C1 segment of cervical spinal cord (tissue), 14 donors: ENCODE data around the gene BATF2.
"Not testable (repeated sequence)": the region's sequence is repeated elsewhere in the genome, so short reads cannot be mapped to it uniquely, and the experiment has no call there.

ENCODE experiments used
- DNase-seq, 14 donors: peaks; one replicate each; lab custom pipeline; 2025; lab: John Stamatoyannopoulos, UW

The BATF2 gene, protein sequence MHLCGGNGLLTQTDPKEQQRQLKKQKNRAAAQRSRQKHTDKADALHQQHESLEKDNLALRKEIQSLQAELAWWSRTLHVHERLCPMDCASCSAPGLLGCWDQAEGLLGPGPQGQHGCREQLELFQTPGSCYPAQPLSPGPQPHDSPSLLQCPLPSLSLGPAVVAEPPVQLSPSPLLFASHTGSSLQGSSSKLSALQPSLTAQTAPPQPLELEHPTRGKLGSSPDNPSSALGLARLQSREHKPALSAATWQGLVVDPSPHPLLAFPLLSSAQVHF

DNA sequence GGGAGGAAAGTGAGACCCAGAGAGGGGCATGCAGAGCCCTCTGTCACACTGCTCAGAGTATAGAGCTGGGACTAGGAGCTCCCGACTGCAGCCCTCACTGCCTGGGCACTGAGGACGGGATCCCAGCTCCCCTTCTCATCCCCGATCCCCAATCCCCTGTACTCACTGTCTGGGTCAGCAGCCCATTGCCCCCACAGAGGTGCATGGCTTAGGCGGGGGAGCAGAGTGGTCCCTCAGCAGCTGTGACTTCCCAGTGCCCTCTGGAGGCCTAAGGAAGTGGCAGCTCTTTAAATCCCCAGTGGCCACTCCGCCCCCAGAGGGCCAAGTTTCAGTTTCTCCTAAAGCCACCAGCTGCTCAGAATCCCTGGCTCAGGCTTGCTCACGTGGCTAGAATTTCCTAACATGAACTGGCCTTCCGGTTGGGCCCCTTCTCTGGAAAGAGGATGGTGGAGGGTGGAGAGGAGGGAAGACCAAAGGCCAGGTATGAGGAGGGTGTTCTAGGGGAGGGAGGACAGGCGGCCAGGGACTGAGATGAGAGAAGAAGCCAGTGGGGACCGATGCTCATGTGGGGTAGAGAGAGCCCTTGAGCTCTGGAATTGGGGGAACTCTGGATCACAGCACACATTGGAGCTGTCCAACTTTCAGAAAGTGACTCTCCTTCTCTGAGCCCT is at the start of gene BATF2:
Gene BATF2 (minus strand): TSS at position 262 of the 671 bp plus-strand sequence. CDS start 57 bp downstream, at position 205.
- DNase-seq: peak in 12 of 14 donors; percentile 14 to 82 (median 39)

DNA sequence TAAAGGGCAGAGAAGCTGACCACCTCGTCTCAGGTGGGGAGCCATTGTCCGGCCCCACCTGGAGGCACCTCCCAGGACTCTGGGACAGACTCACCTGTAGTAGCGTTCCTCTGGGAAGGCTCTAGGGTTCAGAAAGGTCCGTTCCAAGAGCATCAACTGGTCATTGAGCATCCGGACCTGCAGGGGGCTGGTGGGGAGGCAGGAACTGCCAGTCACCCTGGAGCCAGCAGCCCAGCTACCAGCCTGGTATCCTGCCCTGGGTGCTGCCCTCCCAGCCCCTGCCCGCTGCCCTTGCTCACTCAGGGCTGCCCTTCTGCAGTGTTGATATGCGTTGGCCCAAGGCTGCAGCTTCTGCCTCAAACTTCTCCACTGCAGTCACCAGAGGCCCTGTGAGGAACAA is 49.0 kb upstream of the BATF2 start:
- DNase-seq: no peak

DNA sequence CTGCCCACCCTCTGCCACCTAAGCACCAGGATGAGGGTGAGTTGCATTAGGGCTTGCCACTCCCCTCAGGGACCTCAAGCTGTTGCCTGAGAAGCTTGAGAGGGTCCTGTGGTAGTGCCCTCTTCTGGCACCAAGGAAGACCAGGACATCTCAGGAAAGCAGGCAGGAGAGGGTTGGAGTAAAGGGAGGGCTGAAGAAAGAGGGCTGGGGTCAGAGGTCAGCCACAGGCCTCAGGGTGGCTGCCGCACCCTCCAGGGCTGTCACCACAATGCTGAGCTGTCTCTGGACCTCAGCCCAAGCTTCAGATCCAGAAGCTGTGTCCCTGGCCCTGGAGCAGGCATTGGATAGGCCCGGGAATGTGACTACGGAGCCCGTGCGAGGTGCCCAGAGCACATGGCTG is 48.3 kb upstream of the BATF2 start:
- no peak for DNase-seq

DNA sequence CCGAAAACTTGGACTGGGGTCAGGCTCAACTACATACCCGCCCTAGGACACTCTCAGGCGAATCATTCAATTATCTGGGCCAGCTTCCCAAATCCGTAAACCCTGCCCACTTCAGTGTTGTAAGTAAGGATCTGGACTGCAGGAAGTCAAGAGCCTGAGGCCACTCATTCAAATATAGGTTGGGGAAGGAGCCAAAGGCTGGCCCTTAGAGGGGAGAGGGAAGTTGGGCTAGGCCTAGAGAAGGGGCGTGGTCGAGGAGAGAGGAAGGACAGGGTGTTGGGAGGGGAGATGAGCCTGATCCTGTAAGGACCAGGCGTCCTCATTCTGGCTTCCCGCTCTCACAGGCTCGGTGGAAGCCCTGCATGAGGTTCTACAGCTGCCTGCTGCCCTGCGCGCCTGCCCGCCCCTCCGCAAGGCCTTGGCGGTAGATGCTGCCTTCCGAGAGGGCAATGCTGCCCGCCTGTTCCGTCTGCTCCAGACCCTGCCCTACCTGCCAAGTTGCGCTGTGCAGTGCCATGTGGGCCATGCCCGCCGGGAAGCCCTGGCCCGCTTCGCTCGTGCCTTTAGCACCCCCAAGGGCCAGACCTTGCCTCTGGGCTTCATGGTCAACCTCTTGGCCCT is 47.2 kb upstream of the BATF2 start:
- DNase-seq: peak in 3 of 14 donors; percentile 10 to 14 (median 11)

DNA sequence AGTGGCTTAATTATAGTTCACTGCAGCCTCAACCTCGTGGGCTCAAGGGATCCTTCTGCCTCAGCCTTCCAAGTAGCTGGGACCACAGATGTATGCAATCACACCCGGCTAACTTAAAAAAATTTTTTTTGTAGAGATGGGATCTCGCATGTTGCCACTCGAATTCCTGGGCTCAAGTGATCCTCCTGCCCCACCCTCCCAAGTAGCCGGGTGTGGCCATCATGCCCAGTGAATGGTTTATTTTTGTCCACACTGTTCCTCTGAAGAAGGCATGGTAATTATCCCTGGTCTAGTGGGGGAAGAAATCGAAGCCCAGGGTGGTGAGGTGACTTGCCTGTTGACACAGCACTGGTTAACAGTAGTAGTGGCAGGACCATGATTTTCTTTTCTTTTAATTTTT is 46.1 kb upstream of the BATF2 start:
- DNase-seq: no peak

DNA sequence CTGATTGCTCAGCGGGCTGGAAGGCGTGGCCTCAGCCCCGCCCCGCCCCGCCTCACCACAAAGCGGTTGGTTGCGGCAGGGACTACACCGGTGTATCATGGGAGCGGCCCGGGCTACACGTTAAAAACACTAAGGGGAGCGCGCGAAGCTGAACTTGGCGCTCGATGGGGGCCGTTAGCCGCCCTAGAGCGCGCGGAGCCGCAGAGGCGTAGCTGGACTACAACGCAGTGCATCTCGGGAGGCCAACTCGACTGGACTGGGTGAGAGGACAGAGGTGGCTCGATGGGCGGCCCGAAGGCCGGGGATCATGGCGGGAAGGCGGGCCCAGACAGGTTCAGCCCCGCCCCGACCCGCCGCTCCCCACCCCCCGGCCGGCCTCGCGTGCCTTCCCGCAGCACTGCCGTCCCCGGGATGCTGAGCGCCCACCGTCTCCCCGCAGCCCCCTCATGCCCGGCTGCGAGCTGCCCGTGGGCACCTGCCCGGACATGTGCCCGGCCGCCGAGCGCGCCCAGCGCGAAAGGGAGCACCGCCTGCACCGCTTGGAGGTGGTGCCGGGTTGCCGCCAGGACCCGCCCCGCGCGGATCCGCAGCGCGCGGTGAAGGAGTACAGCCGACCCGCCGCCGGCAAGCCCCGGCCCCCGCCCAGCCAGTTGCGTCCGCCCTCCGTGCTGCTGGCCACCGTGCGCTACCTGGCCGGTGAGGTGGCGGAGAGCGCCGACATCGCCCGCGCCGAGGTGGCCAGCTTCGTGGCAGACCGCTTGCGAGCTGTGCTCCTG is 44.3 kb upstream of the BATF2 start, which contains the start of gene SAC3D1:
Gene SAC3D1 (plus strand): TSS at position 364 of the 776 bp plus-strand sequence. CDS start 83 bp downstream, at position 447.
- peak; percentile 23 to 96 (median 86) for DNase-seq

DNA sequence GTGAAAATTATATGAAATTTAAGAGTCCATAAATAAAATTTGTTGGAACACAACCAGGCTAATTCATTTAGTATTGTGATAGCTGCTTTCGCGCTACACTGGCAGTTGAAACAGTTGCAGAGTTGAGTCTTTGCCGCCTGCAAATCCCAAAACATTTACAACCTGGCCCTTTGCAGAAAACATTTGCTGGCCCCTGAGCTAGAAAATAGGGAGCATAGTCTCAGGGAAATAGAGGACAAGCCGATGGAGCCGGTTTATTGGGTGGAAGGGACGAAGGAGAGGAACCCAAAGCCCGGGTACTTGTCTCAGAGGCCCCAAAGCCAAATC is 43.7 kb upstream of the BATF2 start:
- DNase-seq: no peak

DNA sequence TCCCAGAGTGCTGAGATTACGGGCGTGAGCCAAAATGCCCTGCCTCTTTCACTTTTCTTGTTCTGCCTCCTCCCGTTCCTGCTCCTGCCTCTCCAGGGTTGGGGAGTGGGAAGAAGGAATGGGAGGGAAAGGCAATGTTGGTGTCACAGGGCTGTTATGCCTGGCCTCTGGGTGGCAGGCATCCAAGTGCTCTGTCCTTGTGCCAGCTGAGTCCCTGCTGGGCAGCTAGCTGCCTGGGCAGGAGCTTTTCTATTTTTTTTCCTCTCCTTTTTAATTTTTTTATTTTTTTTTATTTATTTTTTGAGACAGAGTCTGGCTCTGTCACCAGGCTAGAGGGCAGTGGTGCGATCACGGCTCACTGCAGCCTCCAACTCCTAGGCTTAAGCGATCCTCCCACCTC is 40.2 kb upstream of the BATF2 start:
- DNase-seq: peak in 11 of 14 donors; percentile 13 to 77 (median 37)

DNA sequence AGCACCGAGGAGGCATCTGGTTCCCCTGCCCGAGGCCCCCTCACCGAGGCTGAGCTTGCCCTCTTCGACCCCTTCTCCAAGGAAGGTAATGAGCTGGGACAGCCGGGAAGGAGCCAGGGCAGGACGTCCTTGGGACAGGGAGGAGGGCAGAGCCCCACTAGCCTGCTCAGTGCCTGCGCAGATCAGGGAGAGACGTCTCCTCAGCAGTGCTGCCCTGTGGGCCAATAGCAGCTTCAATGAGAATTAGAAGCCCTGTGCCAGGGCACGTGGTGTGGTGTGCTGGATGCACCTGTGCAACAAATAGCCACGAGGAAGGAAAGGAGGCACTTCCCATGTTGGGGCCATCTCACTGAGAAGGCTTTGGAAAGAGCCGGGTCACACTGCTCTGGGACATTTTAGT is 38.8 kb upstream of the BATF2 start:
- no peak for DNase-seq

DNA sequence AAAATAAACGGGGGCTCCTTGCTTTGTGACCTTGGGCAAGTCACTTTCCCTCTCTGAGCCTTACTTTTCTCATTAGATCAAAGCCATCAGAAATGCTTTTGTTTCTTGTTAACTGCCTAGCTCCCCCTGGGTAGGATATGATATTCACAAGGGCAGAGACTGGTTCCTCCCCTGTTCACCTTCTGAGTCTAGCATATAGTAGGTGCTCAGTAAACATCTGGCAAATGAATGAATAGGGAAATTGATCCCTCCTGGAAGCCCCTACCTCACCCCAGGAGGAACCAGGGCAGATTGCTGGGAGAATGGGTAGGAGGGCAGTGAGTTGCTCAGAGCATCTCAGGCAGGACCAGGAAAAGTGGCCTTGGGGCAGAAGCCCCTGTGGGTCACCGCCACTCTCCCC is 37.7 kb upstream of the BATF2 start:
- no peak for DNase-seq

DNA sequence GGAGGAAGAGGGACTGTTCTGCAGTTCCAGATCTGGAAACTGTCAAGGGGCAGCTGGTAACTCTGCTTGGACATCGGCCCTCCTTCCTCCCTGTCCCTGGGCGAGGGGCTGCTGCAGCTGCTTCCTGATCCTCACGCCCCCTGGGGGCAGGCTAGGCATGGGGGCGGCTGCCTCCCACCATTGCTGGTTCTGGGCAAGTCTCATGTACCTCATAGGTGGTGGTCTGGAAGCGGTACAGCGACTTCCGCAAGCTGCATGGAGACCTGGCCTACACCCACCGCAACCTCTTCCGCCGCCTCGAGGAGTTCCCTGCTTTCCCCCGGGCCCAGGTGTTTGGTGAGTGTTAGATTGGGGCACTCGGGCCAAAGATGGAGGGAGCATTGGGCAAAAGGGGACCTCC is 35.4 kb upstream of the BATF2 start:
- DNase-seq: no peak

DNA sequence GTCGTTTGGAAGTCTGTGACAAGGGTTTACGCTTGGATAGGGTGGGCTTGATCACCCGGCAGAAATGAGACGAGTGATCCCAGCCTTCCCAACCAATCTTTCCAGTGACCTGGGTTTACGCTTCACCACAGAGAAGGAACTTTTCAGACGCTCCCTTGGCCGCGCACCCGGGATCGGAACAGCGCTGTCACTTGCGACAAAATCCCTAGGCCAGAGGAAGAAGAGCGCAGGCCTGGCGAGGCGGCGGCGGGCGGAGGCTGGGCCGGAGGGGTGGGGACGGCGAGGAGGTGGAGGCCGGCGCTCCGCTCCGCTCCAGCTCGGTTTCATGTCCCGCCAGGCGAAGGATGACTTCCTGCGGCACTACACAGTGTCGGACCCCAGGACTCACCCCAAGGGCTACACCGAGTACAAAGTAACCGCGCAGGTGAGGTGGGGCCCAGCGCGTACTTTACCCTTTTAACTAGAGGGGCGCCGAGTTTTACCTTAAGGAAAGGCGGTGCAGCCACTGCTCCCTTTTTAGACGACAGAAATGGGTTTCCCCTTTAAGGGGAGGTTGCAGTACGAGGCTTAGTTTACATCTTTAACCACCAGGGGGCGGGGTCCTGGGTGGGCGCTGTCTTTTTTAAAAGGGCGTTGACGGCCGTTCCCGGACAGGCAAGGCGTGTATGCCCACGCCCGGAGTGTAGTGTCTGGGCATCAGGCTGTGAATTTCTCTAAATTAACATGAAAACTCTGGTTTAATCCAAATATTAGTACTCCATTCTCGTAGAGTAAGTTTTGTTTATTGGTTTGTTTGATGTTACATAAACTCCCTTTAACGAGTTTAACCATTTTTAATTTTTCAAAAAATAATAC is 30.7 kb upstream of the BATF2 start, which contains the start of gene SNX15:
Gene SNX15 (plus strand): TSS at position 227 of the 855 bp plus-strand sequence. CDS start 99 bp downstream, at position 326.
- peak; percentile 75 to 99 (median 94) for DNase-seq

DNA sequence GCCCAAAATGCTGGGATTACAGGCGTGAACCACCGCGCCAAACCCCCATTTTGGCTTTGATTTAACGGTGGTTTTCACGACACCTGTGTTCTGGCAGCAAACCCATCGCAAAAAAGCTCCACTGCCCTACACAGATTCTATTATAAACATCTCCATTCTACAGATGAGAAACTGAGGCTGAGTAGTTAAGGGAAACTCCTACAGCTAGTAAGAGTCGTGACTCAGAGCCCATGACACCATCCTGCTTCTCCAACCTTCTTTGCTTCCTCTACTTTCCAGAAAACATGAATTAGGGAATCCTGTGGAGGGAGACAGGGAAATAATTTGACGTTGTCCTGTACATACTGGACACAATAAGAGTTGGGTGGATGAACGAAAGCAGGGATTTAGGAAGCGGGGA is 30.0 kb upstream of the BATF2 start:
- no peak for DNase-seq

DNA sequence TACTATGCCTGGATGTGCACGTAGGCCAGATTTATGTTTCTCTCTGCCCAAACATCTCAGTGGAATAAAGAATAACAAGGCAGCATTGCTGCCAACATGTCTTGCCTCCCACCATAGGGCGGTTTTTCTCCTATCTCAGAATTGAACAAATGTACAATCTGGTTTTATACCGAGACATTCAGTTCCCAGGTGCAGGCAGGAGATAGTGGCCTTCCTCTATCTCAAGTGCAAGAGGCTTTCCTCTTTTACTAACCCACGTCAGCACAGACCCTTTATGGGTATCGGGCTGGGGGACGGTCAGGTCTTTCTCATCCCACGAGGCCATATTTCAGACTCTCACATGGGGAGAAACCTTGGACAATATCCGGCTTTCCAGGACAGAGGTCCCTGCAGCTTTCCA is 26.7 kb upstream of the BATF2 start:
- not testable (repeated sequence) for DNase-seq

DNA sequence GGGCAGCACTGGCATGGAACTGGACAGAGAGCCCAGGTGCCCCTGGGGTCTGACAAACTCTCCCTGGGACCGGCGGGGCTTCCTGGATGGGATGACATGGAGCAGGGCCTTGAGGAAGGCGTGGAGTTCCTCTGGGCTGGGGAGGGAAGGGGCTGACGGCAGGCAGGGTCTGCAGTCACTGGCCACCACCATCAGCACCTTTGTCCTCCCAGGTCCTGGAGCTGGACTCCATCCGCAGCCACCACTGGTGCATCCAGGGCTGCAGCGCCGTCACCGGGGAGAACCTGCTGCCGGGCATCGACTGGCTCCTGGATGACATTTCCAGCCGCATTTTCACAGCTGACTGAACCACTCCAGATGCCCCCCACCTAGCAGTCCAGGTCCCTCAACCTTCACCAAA is 24.7 kb upstream of the BATF2 start:
- no peak for DNase-seq

DNA sequence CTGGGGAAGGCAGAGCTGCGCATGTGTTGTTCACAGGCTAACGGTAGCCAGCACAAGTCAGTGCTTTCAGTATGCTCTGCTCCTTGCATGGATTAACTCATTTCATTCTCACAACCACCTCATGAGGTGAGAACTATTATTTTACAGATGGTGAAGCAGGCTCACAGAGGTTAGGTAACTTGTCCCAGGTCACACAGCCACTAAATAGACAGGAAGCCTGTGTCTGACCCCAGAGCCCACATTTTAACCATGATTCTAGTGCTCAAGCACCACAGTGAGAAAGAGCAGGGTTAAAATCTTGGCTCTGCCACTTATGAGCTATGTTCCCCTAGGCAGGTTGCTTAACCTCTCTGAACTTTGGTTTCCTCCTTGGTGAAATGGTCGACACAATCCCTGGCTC is 24.2 kb upstream of the BATF2 start:
- DNase-seq: no peak

DNA sequence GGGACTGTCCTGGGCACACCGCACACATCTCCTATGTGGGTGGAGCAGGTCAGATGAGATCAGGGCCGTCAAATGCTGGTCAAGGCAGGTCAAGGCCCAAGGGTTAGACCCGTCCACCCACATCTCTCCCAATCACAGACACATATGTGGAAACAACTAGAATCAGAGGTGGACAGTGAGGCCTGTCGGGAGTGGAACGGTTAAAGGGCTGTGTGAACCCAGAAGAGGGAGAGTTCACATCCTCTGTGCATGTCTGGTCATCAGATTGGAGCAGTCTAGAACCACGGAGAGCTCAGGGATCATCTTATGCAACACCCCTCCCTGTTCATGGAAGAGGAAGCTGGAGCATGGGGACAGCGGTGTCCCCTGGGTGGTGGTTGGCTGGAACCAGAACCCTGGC is 23.1 kb upstream of the BATF2 start:
- no peak for DNase-seq

DNA sequence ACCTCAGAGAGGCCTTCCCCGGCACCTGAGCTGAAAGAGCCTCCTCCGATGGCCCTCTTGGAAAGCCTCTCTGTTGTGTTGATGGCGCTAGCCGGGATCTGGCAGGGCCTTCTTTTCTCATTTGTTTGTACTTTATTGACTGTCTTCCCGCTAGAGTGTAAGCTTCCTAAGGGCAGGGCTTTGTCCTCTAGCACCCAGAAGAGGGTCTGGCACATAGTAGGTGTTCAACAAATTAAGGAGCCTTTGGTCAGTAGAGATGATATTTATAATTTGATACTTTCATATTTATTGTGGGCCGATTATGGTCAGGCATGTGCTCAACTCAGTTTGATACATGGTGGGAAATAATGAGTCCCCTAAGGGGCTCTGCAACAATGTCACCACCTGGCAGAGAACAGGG is 21.2 kb upstream of the BATF2 start:
- no peak for DNase-seq

DNA sequence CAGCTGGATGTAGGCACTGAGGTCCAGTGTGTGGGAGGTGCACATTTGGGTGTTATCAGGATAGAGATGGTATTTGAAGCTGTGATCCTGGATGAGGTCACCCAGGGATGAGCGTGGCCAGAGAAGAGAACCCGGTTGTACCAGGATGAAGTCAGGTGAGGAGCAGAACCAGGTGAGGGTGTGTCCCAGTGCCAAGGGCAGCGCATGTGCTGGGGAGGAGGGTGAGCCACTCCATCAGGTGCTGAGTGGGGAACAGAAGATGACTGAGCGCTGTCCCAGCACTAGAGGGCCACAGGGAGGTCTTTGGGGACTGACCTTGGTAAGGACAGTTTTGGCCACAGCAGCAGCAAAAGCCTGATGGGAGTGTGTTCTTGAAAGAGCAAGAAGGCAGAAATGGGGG is 19.9 kb upstream of the BATF2 start:
- no peak for DNase-seq

DNA sequence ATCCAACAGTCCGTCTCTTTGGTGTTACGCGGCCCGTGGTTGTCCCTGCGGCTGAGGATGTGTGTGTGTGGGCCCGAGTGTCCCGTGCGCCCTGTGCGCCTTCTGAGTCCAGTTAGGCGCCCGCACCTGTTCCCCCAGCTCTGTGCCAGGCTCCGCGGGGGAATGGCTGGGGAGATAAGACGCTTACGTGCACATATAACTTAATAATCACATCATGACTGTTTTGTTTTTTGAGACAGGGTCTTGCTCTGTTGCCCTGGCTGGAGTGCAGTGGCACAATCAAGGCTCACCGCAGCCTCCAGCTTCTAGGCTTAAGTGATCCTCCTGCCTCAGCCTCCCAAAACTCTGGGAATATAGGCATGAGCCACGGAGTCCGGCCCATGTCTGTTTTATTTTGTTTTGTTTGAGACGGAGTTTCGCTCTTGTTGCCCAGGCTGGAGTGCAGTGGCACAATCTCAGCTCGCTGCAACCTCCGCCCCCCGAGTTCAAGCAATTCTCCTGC is 18.0 kb upstream of the BATF2 start:
- no peak for DNase-seq
